Thymus (tissue), 11 donors: ENCODE data around the gene GGACT. TPM values are rescaled to one million over a fixed set of nuclear protein-coding genes. Genes with fewer than 3 reads are reported as not detected.

Source experiments
- DNase-seq, 9 donors: peaks; one replicate each; pipeline ENCODE4 v3.0.0-alpha.2; 2013; ENCODE audit warnings: low spot score in 9 of 9, low read depth in 6 of 9, missing footprints in 1 of 9
- H3K27ac ChIP-seq, 2 donors: one replicate each; pipeline ENCODE4 v1.5.1; 2013; ENCODE audit warnings: control low read depth in 1 of 2, low read depth in 1 of 2, low read length in 1 of 2, mild to moderate bottlenecking in 1 of 2, moderate library complexity in 1 of 2
- H3K27me3 ChIP-seq, 2 donors: one replicate each; pipeline ENCODE4 v1.5.1; 2013; ENCODE audit warnings: low read length in 1 of 2; ENCODE audit not compliant: control insufficient read depth in 2 of 2, insufficient read depth in 1 of 2
- H3K36me3 ChIP-seq, 2 donors: one replicate each; pipeline ENCODE4 v1.5.1; 2013; ENCODE audit warnings: low read length in 1 of 2, mild to moderate bottlenecking in 1 of 2, moderate library complexity in 1 of 2; ENCODE audit not compliant: control insufficient read depth in 2 of 2, insufficient read depth in 2 of 2
- H3K4me1 ChIP-seq, 2 donors: one replicate each; pipeline ENCODE4 v1.5.1; 2013; ENCODE audit warnings: low read length in 2 of 2; ENCODE audit not compliant: control insufficient read depth in 2 of 2, insufficient read depth in 2 of 2
- H3K4me3 ChIP-seq, 2 donors: one replicate each; pipeline ENCODE4 v1.5.1; 2013; ENCODE audit warnings: low read length in 2 of 2, control low read depth in 1 of 2, mild to moderate bottlenecking in 1 of 2
- H3K9me3 ChIP-seq, 2 donors: one replicate each; pipeline ENCODE4 v1.5.1; 2013; ENCODE audit warnings: low read length in 1 of 2, mild to moderate bottlenecking in 1 of 2; ENCODE audit not compliant: control insufficient read depth in 2 of 2, insufficient read depth in 1 of 2
- WGBS: extraction: QIAGEN DNeasy Blood & Tissue Kit; methylation state at CpG from one replicate; pipeline ENCODE4 v1.1.7; 2013; 5-methylcytosine and 5-hydroxymethylcytosine counted together
- polyA plus RNA-seq: library from polyadenylated mRNA; stranded (reverse); fragments of 200-250 nt; gene quantifications from one replicate; pipeline ENCODE4 v1.2.3, GENCODE V29; 2013
- total RNA-seq: library from RNA; stranded (reverse); fragments of 120-200 nt; gene quantifications from one replicate; pipeline ENCODE4 v1.2.4, GENCODE V29; 2013
- donor health status: healthy.

Gene GGACT
- total and polyA plus RNA-seq, 2 donors, result 3.5 to 4.4 TPM

DNA sequence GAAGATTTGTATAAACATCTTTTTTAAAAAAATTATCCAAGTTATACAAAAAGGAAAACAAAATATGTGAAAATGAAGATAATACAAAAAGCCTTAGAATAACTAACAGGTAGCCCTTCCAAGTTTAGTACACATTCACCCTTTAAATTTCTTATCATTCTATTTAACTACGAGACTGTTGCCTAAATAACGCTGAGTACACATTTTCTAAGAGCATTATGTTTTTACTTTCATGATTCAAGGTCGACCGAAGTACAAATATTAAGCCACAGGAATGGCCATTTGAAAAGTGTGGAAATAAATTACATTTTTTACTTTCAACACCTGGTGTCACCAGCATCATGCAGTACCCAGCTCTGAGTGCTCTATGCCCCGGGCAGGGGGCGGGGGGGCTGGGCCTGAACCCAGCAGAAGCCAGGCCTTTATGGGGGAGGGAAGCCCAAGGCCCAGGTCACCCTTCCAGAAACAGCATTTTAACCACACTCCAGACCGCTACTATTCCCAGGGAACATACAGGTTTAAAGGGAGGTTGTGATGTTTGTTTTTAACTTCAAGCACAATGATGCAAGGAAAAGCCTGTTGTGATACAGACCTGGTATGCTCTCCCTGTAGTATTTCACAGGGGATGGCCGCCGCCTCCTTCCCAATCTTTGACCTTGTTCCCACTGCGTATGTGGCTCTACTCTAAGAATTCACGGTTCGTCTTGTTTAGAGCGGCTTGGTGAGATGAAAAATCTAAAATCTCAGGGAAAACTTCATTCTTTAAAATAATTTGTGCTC is 24.0 kb downstream of the GGACT start:
- peaks cover 7 to 30% of the 10 kb centered on the region in 2 donors for H3K4me1 ChIP-seq
- H3K27me3 ChIP-seq, result no peaks in the 10 kb centered on the region
- H3K9me3 ChIP-seq, result peaks cover 0 to 15% of the 10 kb centered on the region in 2 donors
- H3K36me3 ChIP-seq, result no peaks in the 10 kb centered on the region
- peak in 3 of 9 donors; percentile 15 to 43 (median 24) for DNase-seq
- no peak overlapping the region for H3K4me3 ChIP-seq
- 97% methylated on average over 13 of the region's 13 CpGs for WGBS
- H3K27ac ChIP-seq, result peak overlapping the region in 1 of 2 donors; percentile 86

DNA sequence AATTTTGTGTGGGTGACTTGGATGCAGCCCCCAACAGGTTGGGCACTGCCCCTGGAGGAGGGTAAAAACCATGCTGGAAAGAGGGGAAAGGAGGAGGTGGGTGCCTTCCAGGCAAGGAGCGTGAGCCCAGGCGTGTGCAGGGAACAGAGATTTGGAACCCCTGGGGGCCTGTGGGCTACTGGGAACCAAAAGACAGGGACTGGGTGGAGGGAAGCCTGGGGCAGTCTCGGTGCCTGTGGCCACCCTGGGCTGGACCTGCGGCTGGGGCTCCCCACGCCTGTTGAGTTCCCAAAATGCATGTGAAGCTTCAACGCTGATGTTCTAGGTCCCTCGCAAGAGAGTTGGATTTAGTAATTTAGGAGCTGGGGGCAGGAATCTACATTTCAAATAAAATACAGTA is 24.8 kb downstream of the GGACT start:
- 96% methylated on average over 7 of the region's 7 CpGs for WGBS

DNA sequence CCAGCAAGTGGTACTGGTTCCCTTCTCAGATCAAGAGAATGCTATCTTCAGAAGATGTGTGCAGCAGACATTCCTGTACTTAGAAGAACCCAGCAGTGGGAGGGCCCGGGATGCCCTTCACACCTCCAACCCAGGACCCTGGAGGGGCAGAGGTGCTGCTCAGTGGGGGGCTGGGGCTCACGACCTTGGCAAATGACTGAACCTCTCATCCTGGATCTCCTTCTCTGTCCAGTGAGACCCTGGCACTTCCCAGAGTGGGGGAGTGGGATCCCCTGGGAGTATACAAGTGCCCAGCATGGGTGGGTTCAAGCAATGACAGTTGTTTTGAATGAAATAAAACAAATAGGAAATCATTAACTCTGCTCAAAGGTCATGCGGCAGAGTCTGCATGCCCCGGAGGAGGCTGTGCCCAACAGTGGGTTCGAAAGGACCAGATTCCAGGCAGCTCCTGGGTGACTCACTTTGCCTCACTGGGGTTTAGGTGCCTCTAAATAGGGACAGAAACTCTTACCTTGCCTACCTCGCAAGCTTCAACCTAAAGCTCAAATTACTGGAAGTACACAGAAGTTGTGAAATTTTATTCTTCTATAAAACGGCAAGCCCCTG is 26.9 kb downstream of the GGACT start:
- Histone ChIP-seq H3K4me1 (peaks cover 7 to 30% of the 10 kb centered on the region in 2 donors), H3K4me3 (no peak overlapping the region), H3K27me3 (no peaks in the 10 kb centered on the region), H3K36me3 (no peaks in the 10 kb centered on the region), H3K27ac (no peak overlapping the region), H3K9me3 (peaks cover 0 to 11% of the 10 kb centered on the region in 2 donors)
- no peak for DNase-seq
- 75% methylated on average over 7 of the region's 7 CpGs for WGBS

More for the DNA sequence above, 24.8 kb downstream of the GGACT start:
- Histone ChIP-seq H3K36me3 (no peaks in the 10 kb centered on the region), H3K4me3 (no peak overlapping the region), H3K27me3 (no peaks in the 10 kb centered on the region), H3K9me3 (peaks cover 0 to 11% of the 10 kb centered on the region in 2 donors), H3K27ac (no peak overlapping the region), H3K4me1 (peaks cover 7 to 30% of the 10 kb centered on the region in 2 donors)
- no peak for DNase-seq

DNA sequence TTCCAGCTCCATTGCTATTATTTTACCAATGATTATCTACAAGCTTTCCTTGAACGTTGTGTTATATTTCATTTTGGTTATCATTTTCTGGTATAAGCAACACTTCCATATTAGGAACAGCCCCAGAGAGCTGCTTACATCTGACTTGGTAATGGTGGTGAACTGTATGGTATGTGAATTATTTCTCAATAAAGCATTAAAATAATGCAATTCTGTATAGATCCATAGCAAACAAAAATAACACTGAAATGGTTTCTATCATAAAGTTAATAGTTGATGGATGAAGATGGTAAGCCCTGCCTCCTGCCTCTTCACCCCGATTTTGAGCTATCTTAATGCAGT is 27.5 kb downstream of the GGACT start:
- no peak overlapping the region for H3K27ac ChIP-seq
- peaks cover 7 to 27% of the 10 kb centered on the region in 2 donors for H3K4me1 ChIP-seq
- WGBS, result 95% methylated on average over 2 of the region's 2 CpGs
- peaks cover 0 to 7% of the 10 kb centered on the region in 2 donors for H3K9me3 ChIP-seq
- no peak for DNase-seq
- no peak overlapping the region for H3K4me3 ChIP-seq
- no peaks in the 10 kb centered on the region for H3K36me3 ChIP-seq
- no peaks in the 10 kb centered on the region for H3K27me3 ChIP-seq

DNA sequence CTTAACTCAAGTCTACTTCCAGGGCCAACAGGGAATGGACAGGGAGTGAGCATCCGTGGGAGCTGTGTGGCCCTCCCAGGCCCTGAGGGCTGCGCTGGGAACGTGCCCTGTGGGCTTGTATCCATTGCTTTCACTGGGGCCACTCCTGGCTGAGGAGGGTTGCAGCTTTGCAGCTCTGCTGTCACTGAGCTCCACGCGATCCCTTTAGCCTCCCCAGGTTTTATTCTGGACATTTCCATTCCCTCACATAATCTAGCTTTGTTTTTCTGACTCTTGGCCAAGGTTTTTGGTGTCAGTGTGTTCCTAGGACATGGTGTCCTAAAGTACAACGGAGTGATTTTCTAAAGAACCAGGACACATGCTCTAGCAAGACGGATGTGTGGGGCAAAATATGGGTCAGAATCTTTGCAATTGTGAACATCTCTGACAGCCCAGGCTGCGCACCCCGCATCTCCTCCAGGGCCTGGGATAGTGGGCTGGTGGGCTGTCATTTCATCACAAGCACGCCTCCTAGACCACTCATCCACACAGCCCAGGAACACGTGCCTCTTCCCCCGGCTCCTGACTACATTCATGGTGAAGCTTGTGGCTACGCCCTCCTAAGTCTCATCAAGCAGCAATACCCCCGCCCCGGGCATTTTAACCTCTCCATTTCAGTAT is 28.0 kb downstream of the GGACT start:
- Histone ChIP-seq H3K27ac (no peak overlapping the region), H3K36me3 (no peaks in the 10 kb centered on the region), H3K4me1 (peaks cover 4 to 22% of the 10 kb centered on the region in 2 donors), H3K4me3 (no peak overlapping the region), H3K27me3 (no peaks in the 10 kb centered on the region), H3K9me3 (peaks cover 0 to 2% of the 10 kb centered on the region in 2 donors)
- 96% methylated on average over 15 of the region's 15 CpGs for WGBS
- DNase-seq, result no peak

DNA sequence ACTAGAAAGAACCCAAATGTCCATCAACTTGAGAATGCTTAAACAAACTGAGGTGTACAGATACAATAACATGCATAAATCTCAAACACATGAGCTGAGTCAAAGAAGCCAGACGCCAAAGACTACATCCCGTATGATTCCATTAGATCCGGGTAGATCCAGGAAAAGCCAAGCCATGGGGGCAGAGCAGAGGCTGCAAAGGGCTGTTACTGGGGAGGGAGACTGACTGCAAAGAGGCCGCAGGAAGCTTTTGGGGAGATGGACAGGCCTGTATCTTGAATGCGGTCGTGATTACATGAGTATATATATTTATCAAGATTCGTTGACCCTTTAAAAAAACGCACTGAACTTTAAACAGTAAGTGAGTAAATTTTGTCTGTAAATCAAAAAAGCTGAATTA is 28.7 kb downstream of the GGACT start:
- no peaks in the 10 kb centered on the region for H3K9me3 ChIP-seq
- no peak for DNase-seq
- peaks cover 3 to 18% of the 10 kb centered on the region in 2 donors for H3K4me1 ChIP-seq
- no peaks in the 10 kb centered on the region for H3K27me3 ChIP-seq
- WGBS, result 97% methylated on average over 8 of the region's 8 CpGs
- H3K36me3 ChIP-seq, result no peaks in the 10 kb centered on the region
- H3K4me3 ChIP-seq, result no peak overlapping the region
- H3K27ac ChIP-seq, result no peak overlapping the region

DNA sequence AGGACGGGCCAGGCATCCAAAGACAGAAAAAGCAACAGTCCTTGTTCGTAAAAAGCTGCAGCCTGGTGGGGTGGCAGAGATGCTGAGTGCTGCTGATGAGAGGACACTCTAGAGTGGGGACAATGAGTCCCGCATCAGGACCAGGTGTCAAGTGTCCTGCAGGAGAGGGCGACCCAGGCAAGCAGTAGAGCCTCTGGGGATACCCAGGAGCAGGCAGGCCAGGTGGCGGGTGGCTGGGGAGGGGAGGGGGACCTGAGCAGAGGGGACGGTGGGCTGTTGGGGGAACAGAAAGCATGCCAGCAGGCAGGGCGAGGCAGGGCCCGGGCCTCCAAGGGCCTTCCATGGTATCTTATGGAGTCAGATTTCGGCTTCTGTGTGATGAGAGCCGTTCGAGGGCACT is 35.8 kb downstream of the GGACT start:
- Histone ChIP-seq H3K27me3 (no peaks in the 10 kb centered on the region), H3K4me1 (no peaks in the 10 kb centered on the region), H3K4me3 (no peak overlapping the region), H3K9me3 (no peaks in the 10 kb centered on the region), H3K27ac (no peak overlapping the region), H3K36me3 (no peaks in the 10 kb centered on the region)
- 97% methylated on average over 11 of the region's 11 CpGs for WGBS
- DNase-seq, result no peak

DNA sequence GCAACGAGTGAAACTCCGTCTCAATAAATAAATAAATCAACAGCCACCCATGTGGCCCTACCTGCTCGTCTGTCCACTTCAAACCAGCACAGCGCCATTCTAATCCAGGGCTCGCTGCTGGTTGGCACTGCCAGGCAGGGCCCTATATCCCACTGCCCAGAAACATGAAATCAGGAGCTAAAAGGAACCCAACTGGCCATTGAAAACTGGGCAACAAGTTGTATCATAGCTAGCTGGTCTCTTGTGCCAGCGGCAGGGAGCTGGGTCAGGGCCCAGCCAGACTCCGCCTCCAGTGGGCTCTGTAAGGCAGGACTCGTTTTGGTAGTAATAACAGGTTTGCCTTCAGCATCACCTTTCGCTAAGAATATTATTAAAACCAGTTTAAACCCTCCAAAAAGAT is 39.3 kb downstream of the GGACT start:
- Histone ChIP-seq H3K4me3 (no peak overlapping the region), H3K27ac (no peak overlapping the region), H3K9me3 (no peaks in the 10 kb centered on the region), H3K36me3 (no peaks in the 10 kb centered on the region), H3K4me1 (no peaks in the 10 kb centered on the region), H3K27me3 (no peaks in the 10 kb centered on the region)
- DNase-seq, result no peak
- 96% methylated on average over 9 of the region's 9 CpGs for WGBS

DNA sequence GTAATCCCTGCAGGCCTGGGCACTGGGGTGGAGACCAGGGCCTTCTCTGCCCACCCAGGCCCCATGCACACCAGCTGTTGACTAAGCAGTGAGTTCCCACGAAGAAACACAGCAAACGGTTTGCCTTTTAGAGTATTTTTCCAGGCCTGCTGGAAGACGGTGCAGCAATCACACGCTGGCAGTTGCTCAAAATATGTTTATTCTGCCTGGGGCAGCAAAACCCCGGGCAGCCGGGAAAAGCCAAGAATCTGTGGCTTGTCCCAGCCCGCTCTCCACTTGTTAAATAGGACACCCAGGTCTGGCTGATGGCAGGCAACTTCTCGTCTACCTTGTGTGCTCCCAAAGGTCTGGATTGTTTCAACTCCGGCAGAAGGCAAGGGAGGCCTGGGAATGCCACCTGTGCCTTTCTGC is 40.8 kb downstream of the GGACT start:
- H3K9me3 ChIP-seq, result no peaks in the 10 kb centered on the region
- no peaks in the 10 kb centered on the region for H3K4me1 ChIP-seq
- no peak for DNase-seq
- WGBS, result 95% methylated on average over 9 of the region's 9 CpGs
- H3K27me3 ChIP-seq, result no peaks in the 10 kb centered on the region
- H3K27ac ChIP-seq, result no peak overlapping the region
- H3K4me3 ChIP-seq, result no peak overlapping the region
- H3K36me3 ChIP-seq, result no peaks in the 10 kb centered on the region
